Embryonic facial prominence (tissue), 1 donor: ENCODE results near the gene MCCC2.
"Not testable (repeated sequence)": the region's sequence is repeated elsewhere in the genome, so short reads cannot be mapped to it uniquely, and the experiment has no call there.

Source experiments
- DNase-seq: peaks from one replicate; pipeline ENCODE4 v3.0.0-alpha.2; 2016; ENCODE audit errors: extremely low spot score

MCCC2 gene

GRCh38 chr5:71586941-71587765, at the start of gene MCCC2:
TSS of gene MCCC2 (plus strand) at chr5:71587340. CDS start at chr5:71587426, 86 bp downstream.
- peak; percentile 79 for DNase-seq

GRCh38 chr5:71537687-71538086, 49.5 kb upstream of the MCCC2 start:
- no peak for DNase-seq

- not testable (repeated sequence) for DNase-seq
Observed at GRCh38 chr5:71550885-71551284, 36.3 kb upstream of the MCCC2 start.

GRCh38 chr5:71551582-71551981, 35.6 kb upstream of the MCCC2 start:
- DNase-seq: not testable (repeated sequence)

- DNase-seq: not testable (repeated sequence)
Observed at GRCh38 chr5:71552026-71552749, 35.0 kb upstream of the MCCC2 start.

GRCh38 chr5:71563161-71563560, 24.0 kb upstream of the MCCC2 start:
- no peak for DNase-seq

- no peak for DNase-seq
Observed at GRCh38 chr5:71564895-71565294, 22.2 kb upstream of the MCCC2 start.

GRCh38 chr5:71569748-71570509, 17.2 kb upstream of the MCCC2 start:
- DNase-seq: no peak

- DNase-seq: not testable (repeated sequence)
Observed at GRCh38 chr5:71571811-71572210, 15.3 kb upstream of the MCCC2 start.

GRCh38 chr5:71573591-71573990, 13.5 kb upstream of the MCCC2 start:
- no peak for DNase-seq

- DNase-seq: not testable (repeated sequence)
Observed at GRCh38 chr5:71575588-71575987, 11.6 kb upstream of the MCCC2 start.

- no peak for DNase-seq
Observed at GRCh38 chr5:71576241-71576640, 10.9 kb upstream of the MCCC2 start.

- not testable (repeated sequence) for DNase-seq
Observed at GRCh38 chr5:71577839-71578238, 9.3 kb upstream of the MCCC2 start.

GRCh38 chr5:71582945-71583584, 4.1 kb upstream of the MCCC2 start:
- no peak for DNase-seq

GRCh38 chr5:71586052-71586940, 844 bp upstream of the MCCC2 start:
- DNase-seq: no peak

GRCh38 chr5:71587766-71588532, 809 bp downstream of the MCCC2 start:
- no peak for DNase-seq

GRCh38 chr5:71588533-71588885, 1.4 kb downstream of the MCCC2 start:
- DNase-seq: no peak

- no peak for DNase-seq
Observed at GRCh38 chr5:71589903-71590302, 2.8 kb downstream of the MCCC2 start.

GRCh38 chr5:71591100-71591499, 4.0 kb downstream of the MCCC2 start:
- DNase-seq: no peak

GRCh38 chr5:71596169-71596568, 9.0 kb downstream of the MCCC2 start:
- DNase-seq: no peak
